G401 (cell line): Measurements from ENCODE around the gene NRN1L. TPM values are rescaled to one million over a fixed set of nuclear protein-coding genes. Genes with fewer than 3 reads are reported as not detected.
"Not testable (repeated sequence)": the region's sequence is repeated elsewhere in the genome, so short reads cannot be mapped to it uniquely, and the experiment has no call there.

Experiments used
- DNase-seq: peaks from one replicate; pipeline ENCODE4 v3.0.0-alpha.2; 2015; ENCODE audit warnings: low spot score
- in situ Hi-C: cut with HindIII; loops from 2 replicates; pipeline ENCODE4 v1.10.0; 2016; ENCODE audit warnings: low sequenced_read_pairs, mixed read lengths
- total RNA-seq: library from RNA; depleted of rRNA; stranded (reverse); fragments of >200 nt; shearing (Covaris generic); gene quantifications from 2 replicates; pipeline ENCODE4 v1.2.3, GENCODE V29; 2014; rRNA removed

Gene NRN1L
- total RNA-seq, result not detected in 2 replicates

DNA sequence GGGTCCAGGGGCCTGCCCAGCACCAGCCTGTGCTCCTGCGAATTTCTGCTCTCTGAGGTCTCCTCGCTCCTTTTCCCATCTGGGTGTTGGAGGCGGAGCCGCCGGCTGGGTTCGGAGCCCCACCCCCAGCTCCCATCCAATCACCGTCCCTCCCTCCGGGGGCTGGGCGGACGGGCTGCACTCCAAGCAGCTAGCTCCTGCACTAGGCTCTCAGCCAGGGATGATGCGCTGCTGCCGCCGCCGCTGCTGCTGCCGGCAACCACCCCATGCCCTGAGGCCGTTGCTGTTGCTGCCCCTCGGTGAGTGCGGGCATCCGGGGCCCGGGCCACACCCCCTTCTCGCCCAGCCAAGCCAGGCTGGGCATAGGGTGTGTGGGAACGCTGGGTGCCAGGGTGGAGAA, at the start of gene NRN1L:
Gene NRN1L (plus strand): TSS at position 202 of the 400 bp plus-strand sequence. CDS start 19 bp downstream, at position 221.
- DNase-seq, result peak; percentile 89
- in situ Hi-C loops, result loop anchor here (25.0 kb wide), 1 partner anchor 197 kb away; no protein-coding TSS in a partner anchor

GRCh38 chr16:67837190-67837589, 47.5 kb upstream of the NRN1L start:
- in situ Hi-C loops, DNase-seq: not testable (repeated sequence)

- DNase-seq, result no peak
- in situ Hi-C loops, result no loop called here
These were observed 46.9 kb upstream of the NRN1L start for GRCh38 chr16:67837811-67838210.

- DNase-seq, result no peak
- in situ Hi-C loops, result no loop called here
These were observed 43.4 kb upstream of the NRN1L start for GRCh38 chr16:67841198-67841815.

GRCh38 chr16:67841816-67842508, 42.7 kb upstream of the NRN1L start, which contains the start of gene THAP11:
Gene THAP11, plus strand, starts transcription at chr16:67842320. Its CDS starts 235 bp downstream, at chr16:67842555.
- in situ Hi-C loops, result no loop called here
- peak; percentile 94 for DNase-seq

GRCh38 chr16:67842509-67843342, 42.0 kb upstream of the NRN1L start:
- peak; percentile 60 for DNase-seq

GRCh38 chr16:67843343-67843765, 41.3 kb upstream of the NRN1L start:
- DNase-seq, result no peak
- in situ Hi-C loops, result no loop called here

More at GRCh38 chr16:67842509-67843342, 42.0 kb upstream of the NRN1L start:
- in situ Hi-C loops, result no loop called here

DNA sequence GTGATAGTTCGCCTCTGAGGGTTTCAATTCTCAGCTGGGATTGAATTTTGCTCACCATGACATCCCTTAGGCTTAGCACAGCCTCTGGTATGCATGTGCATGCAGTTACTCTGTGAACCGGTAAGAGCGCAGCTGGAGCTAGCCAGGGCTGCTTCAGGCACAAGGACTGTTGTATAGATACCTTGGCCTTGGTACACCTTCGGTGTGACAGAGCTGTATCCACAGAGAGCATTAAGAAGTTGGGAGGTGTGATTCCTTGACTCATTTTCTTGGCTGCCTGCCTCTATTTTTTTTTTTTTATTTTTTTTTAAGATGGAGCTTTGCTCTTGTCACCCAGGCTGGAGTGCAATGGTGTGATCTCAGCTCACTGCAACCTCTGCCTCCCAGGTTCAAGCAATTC, 40.2 kb upstream of the NRN1L start:
- no peak for DNase-seq
- in situ Hi-C loops, result no loop called here

- in situ Hi-C loops, result no loop called here
- DNase-seq, result no peak
These were observed 39.2 kb upstream of the NRN1L start for GRCh38 chr16:67845291-67846062.

DNA sequence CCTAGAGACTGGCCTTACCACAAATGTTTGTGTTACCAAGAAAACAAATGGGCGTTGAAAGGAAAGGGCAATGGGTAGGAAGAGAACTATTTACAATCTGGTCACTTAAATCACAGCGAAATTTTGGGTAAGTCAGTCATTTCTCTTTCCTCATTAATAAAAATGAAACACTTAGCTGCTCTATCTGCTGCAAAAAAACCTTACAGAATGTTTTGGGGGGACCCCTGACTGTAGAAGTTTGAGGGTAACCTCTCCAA, 38.7 kb upstream of the NRN1L start:
- in situ Hi-C loops, result no loop called here
- no peak for DNase-seq

- DNase-seq, result peak; percentile 92
- in situ Hi-C loops, result no loop called here
These were observed 38.2 kb upstream of the NRN1L start, which contains the start of gene NUTF2 for GRCh38 chr16:67846320-67847063. Gene NUTF2, plus strand, starts transcription at chr16:67846933. Its CDS starts 18,198 bp downstream, at chr16:67865131.

GRCh38 chr16:67847064-67847861, 37.4 kb upstream of the NRN1L start, which contains the start of gene CENPT:
Gene CENPT, minus strand, starts transcription at chr16:67847693. Its CDS starts 13,834 bp downstream, at chr16:67833859.
- in situ Hi-C loops, result no loop called here
- DNase-seq, result no peak

GRCh38 chr16:67848118-67848517, 36.6 kb upstream of the NRN1L start:
- in situ Hi-C loops, result no loop called here
- DNase-seq, result no peak

DNA sequence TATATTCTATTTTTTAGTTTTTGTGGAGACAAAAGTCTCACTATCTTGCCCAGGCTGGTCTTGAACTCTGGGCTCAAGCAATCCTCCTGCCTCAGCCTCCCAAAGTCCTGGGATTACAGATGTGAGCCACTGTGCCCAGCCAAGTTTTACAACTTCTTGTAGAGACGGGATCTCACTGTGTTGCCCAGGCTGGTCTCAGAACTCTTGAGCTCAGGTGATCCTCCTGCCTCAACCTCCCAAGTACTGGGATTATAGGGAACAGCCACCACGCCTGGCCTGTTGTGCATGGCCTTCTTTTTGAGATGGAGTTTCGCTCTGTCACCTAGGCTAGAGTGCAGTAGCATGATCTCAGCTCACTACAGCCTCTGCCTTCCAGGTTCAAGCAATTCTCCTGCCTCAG, 31.0 kb upstream of the NRN1L start:
- in situ Hi-C loops, result no loop called here
- DNase-seq, result no peak

DNA sequence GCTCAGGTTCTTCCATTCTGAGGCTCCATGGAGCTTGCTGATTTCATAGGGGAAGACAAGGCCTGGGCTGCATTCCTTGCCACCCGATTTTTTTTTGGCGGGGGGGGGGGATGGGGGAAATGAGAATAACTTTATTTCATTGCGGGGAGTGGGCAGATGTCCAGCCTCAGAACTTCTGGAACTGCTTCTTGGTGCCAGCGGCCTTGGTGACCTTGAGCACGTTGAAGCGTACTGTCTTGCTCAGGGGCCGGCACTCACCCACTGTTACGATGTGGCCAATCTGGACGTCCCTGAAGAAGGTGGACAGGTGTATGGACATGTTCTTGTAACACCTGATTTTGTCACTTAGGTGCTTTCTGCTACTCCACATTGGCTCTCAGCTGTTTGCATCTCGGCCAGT, 28.9 kb upstream of the NRN1L start:
- DNase-seq, result no peak

GRCh38 chr16:67856927-67857546, 27.6 kb upstream of the NRN1L start:
- in situ Hi-C loops, result no loop called here
- no peak for DNase-seq

More for the DNA sequence above, 28.9 kb upstream of the NRN1L start:
- in situ Hi-C loops, result no loop called here

- no peak for DNase-seq
- in situ Hi-C loops, result no loop called here
These were observed 27.0 kb upstream of the NRN1L start for GRCh38 chr16:67857547-67858233.
